Vagina (tissue), 2 donors: ENCODE data around the gene ETFDH.

ENCODE experiments used
- POLR2A ChIP-seq, 2 donors: fragments of 450-650 bp; IDR thresholded peaks; one replicate each; pipeline ENCODE4 v1.6.1; 2017; ENCODE audit warnings: antibody characterized with exemption in 2 of 2, mild to moderate bottlenecking in 2 of 2, moderate library complexity in 2 of 2
- POLR2AphosphoS5 ChIP-seq, 2 donors: sonication (generic); formaldehyde crosslinking; IDR thresholded peaks; one replicate each; pipeline ENCODE4 v1.9.0; 2017; ENCODE audit warnings: antibody characterized with exemption in 2 of 2, mild to moderate bottlenecking in 2 of 2, low read depth in 1 of 2; ENCODE audit not compliant: insufficient read depth in 1 of 2
- TF ChIP-seq, protein P1 (sequence below), 3 experiments: fragments of 450-650 bp in 2 of 3; fragments of 200-600 bp in 1 of 3; sonication (generic) in 1 of 3; IDR thresholded peaks; one replicate each; pipeline ENCODE4 v1.5.1; 2017 to 2019; ENCODE audit warnings: antibody characterized with exemption in 3 of 3, mild to moderate bottlenecking in 2 of 3, moderate library complexity in 2 of 3

GRCh38 chr4:158678767-158679166 is 6.7 kb downstream of the ETFDH start:
- TF ChIP-seq, protein P1, sequence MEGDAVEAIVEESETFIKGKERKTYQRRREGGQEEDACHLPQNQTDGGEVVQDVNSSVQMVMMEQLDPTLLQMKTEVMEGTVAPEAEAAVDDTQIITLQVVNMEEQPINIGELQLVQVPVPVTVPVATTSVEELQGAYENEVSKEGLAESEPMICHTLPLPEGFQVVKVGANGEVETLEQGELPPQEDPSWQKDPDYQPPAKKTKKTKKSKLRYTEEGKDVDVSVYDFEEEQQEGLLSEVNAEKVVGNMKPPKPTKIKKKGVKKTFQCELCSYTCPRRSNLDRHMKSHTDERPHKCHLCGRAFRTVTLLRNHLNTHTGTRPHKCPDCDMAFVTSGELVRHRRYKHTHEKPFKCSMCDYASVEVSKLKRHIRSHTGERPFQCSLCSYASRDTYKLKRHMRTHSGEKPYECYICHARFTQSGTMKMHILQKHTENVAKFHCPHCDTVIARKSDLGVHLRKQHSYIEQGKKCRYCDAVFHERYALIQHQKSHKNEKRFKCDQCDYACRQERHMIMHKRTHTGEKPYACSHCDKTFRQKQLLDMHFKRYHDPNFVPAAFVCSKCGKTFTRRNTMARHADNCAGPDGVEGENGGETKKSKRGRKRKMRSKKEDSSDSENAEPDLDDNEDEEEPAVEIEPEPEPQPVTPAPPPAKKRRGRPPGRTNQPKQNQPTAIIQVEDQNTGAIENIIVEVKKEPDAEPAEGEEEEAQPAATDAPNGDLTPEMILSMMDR (IDR thresholded peaks at IDR 0.05), result no peak
- TF ChIP-seq POLR2A (IDR thresholded peaks at IDR 0.05) (no peak), POLR2AphosphoS5 (IDR thresholded peaks at IDR 0.05; ENCODE audit: insufficient read depth in 1 of 2, low read depth in 1 of 2) (no peak)
